Endodermal cell (in vitro differentiated cells): ENCODE data around the gene CD34. TPM values are rescaled to one million over a fixed set of nuclear protein-coding genes. Genes with fewer than 3 reads are reported as not detected.

ENCODE experiments used
- DNase-seq: peaks from one replicate; pipeline ENCODE4 v3.0.0-alpha.2; 2017
- H3K27ac ChIP-seq: 2 replicates; pipeline ENCODE4 v1.5.1; 2013; ENCODE audit warnings: mild to moderate bottlenecking, low read depth, low read length, moderate library complexity
- H3K27me3 ChIP-seq: 2 replicates; pipeline ENCODE4 v1.6.1; 2013; ENCODE audit warnings: mild to moderate bottlenecking, low read length, moderate library complexity; ENCODE audit not compliant: insufficient read depth, control insufficient read depth, poor library complexity, severe bottlenecking
- H3K36me3 ChIP-seq: 2 replicates; pipeline ENCODE4 v1.7.0; 2013; ENCODE audit warnings: mild to moderate bottlenecking, low read length, moderate library complexity; ENCODE audit not compliant: control insufficient read depth, insufficient read depth
- H3K4me1 ChIP-seq: one replicate; pipeline ENCODE4 v1.7.0; 2013; ENCODE audit warnings: low read length; ENCODE audit not compliant: control insufficient read depth, insufficient read depth
- H3K4me3 ChIP-seq: 2 replicates; pipeline ENCODE4 v1.5.1; 2013; ENCODE audit warnings: mild to moderate bottlenecking, low read length, moderate library complexity
- H3K9ac ChIP-seq: 2 replicates; pipeline ENCODE4 v1.6.1; 2013; ENCODE audit warnings: mild to moderate bottlenecking, low read length, moderate library complexity; ENCODE audit not compliant: poor library complexity, severe bottlenecking; ENCODE audit errors: extremely low read depth
- H3K9me3 ChIP-seq: 2 replicates; pipeline ENCODE4 v1.6.1; 2013; ENCODE audit warnings: mild to moderate bottlenecking, low read length, moderate library complexity; ENCODE audit not compliant: control insufficient read depth
- H3K27ac Mint-ChIP-seq: 2 replicates; pipeline ENCODE4 v1.8.0; 2020; ENCODE audit warnings: mixed read lengths
- H3K27me3 Mint-ChIP-seq: 2 replicates; pipeline ENCODE4 v1.8.0; 2021; ENCODE audit warnings: mild to moderate bottlenecking, mixed read lengths; ENCODE audit not compliant: insufficient read depth
- H3K36me3 Mint-ChIP-seq: 2 replicates; pipeline ENCODE4 v1.8.0; 2020; ENCODE audit warnings: low read depth, mixed read lengths
- H3K4me1 Mint-ChIP-seq: 2 replicates; pipeline ENCODE4 v1.8.0; 2020; ENCODE audit warnings: mixed read lengths
- H3K4me3 Mint-ChIP-seq: 2 replicates; pipeline ENCODE4 v1.8.0; 2020; ENCODE audit warnings: mild to moderate bottlenecking, moderate library complexity, mixed read lengths
- H3K9me3 Mint-ChIP-seq: 2 replicates; pipeline ENCODE4 v1.8.0; 2020; ENCODE audit warnings: mild to moderate bottlenecking, mixed read lengths
- CTCF ChIP-seq: fragments of 200-600 bp; sonication (generic); conservative IDR thresholded peaks from 2 replicates; pipeline ENCODE4 v1.5.0; 2021; ENCODE audit warnings: antibody characterized with exemption, mild to moderate bottlenecking
- WGBS, 2 experiments: methylation state at CpG; one replicate each; pipeline versions ENCODE4 v1.1.5 to v1.1.7; 2013; ENCODE audit warnings: missing lambda C conversion rate in 2 of 2, mixed read lengths in 1 of 2; ENCODE audit not compliant: insufficient coverage in 1 of 2, insufficient read length in 1 of 2; 5-methylcytosine and 5-hydroxymethylcytosine counted together
- total RNA-seq, 2 donors: library from RNA; stranded (reverse); fragmentation: NEBNext Ultra II Directional in 1 of 2; extraction: Animal tissue kit (Norgen Biotek cat#: 25700) in 1 of 2; gene quantifications; 2 replicates in 1 of 2; 3 replicates in 1 of 2; pipeline ENCODE4 v1.2.1, GENCODE V29; 2021

Gene CD34
- total RNA-seq, 2 donors from 2014 or later: 1.6 to 6.9 TPM

- no peak for DNase-seq
- Histone ChIP-seq H3K27me3 (no peaks in the 10 kb centered on the region), H3K36me3 (no peaks in the 10 kb centered on the region), H3K9me3 (no peaks in the 10 kb centered on the region), H3K9ac (no peak overlapping the region), H3K4me3 (no peak overlapping the region), H3K27ac (no peak overlapping the region), H3K4me1 (no peaks in the 10 kb centered on the region)
- Mint-ChIP-seq H3K9me3 (no peaks in the 10 kb centered on the region), H3K4me3 (no peak overlapping the region), H3K27me3 (no peaks in the 10 kb centered on the region), H3K27ac (no peak overlapping the region), H3K4me1 (peaks cover 11% of the 10 kb centered on the region), H3K36me3 (no peaks in the 10 kb centered on the region)
- no peak for TF ChIP-seq CTCF
- 95 to 100% methylated on average over 5 to 9 of the region's 9 CpGs for WGBS, 2 experiments
Measured at GRCh38 chr1:207831517-207832327, 79.2 kb downstream of the CD34 start.

Other genes with a start within 250 kb of the CD34 start
- 100 to 1,000 TPM; 132 to 135 TPM for gene CD46, start 159.1 kb downstream of the CD34 start, total RNA-seq